Neural cell (in vitro differentiated cells): Measurements from ENCODE around the gene SRSF12. TPM values are rescaled to one million over a fixed set of nuclear protein-coding genes. Genes with fewer than 3 reads are reported as not detected.

ENCODE experiments used
- H2AFZ ChIP-seq: fragments of 200-600, 300-800 bp; sonication (generic), shearing (Covaris generic); 2 replicates; pipeline ENCODE4 v1.6.0; 2014; ENCODE audit warnings: low read depth, mild to moderate bottlenecking, antibody characterized with exemption, low read length, moderate library complexity
- H3F3A ChIP-seq: fragments of 200-600 bp; shearing (Covaris generic); 2 replicates; pipeline ENCODE4 v1.6.1; 2016; ENCODE audit warnings: mild to moderate bottlenecking, moderate library complexity, mixed read lengths, antibody characterized with exemption, low read length; ENCODE audit not compliant: insufficient read depth, poor library complexity, severe bottlenecking
- H3K27ac ChIP-seq: fragments of 200-600, 300-800 bp; sonication (generic), shearing (Covaris generic); 2 replicates; pipeline ENCODE4 v1.5.1; 2014; ENCODE audit warnings: mild to moderate bottlenecking, low read length, moderate library complexity
- H3K27me3 ChIP-seq: fragments of 300-800, 200-600 bp; sonication (generic), shearing (Covaris generic); 2 replicates; pipeline ENCODE4 v1.6.0; 2014; ENCODE audit warnings: mild to moderate bottlenecking, low read depth, low read length, moderate library complexity; ENCODE audit not compliant: insufficient read depth
- H3K36me3 ChIP-seq: fragments of 300-800, 200-600 bp; sonication (generic), shearing (Covaris generic); 2 replicates; pipeline ENCODE4 v1.5.1; 2014; ENCODE audit warnings: mild to moderate bottlenecking, antibody characterized with exemption, low read length, moderate library complexity; ENCODE audit not compliant: insufficient read depth
- H3K4me2 ChIP-seq: fragments of 300-800, 200-600 bp; sonication (generic), shearing (Covaris generic); 2 replicates; pipeline ENCODE4 v1.6.0; 2014; ENCODE audit warnings: mild to moderate bottlenecking, low read length
- H3K4me3 ChIP-seq: fragments of 300-800, 200-600 bp; sonication (generic), shearing (Covaris generic); 2 replicates; pipeline ENCODE4 v1.5.1; 2014; ENCODE audit warnings: mild to moderate bottlenecking, low read length, moderate library complexity
- H3K79me2 ChIP-seq: fragments of 200-600 bp; shearing (Covaris generic); replicated peaks from 2 replicates; pipeline ENCODE4 v1.6.0; 2014; ENCODE audit warnings: mild to moderate bottlenecking, low read length, moderate library complexity; ENCODE audit not compliant: insufficient read depth
- H3K9ac ChIP-seq: fragments of 300-800, 200-600 bp; sonication (generic), shearing (Covaris generic); 2 replicates; pipeline ENCODE4 v1.6.1; 2016; ENCODE audit warnings: mild to moderate bottlenecking, low read length, mixed read lengths
- H3K9me2 ChIP-seq: fragments of 200-600 bp; shearing (Covaris generic); 2 replicates; pipeline ENCODE4 v1.6.1; 2016; ENCODE audit warnings: mild to moderate bottlenecking, low read length, mixed read lengths; ENCODE audit not compliant: insufficient read depth
- H3K9me3 ChIP-seq: fragments of 200-600, 300-800 bp; sonication (generic), shearing (Covaris generic); 2 replicates; pipeline ENCODE4 v1.6.1; 2016; ENCODE audit warnings: mild to moderate bottlenecking, mixed run types, low read length, moderate library complexity, mixed read lengths
- H4K20me1 ChIP-seq: fragments of 200-600 bp; shearing (Covaris generic); 2 replicates; pipeline ENCODE4 v1.6.1; 2016; ENCODE audit warnings: mild to moderate bottlenecking, mixed run types; ENCODE audit not compliant: insufficient read depth
- EZH2 ChIP-seq: fragments of 200-600, 300-800 bp; shearing (Covaris generic), sonication (generic); IDR thresholded peaks from 2 replicates; pipeline ENCODE4 v1.6.1; 2014; ENCODE audit warnings: antibody characterized with exemption, low read length, borderline replicate concordance, mild to moderate bottlenecking; ENCODE audit not compliant: insufficient read depth, poor library complexity, severe bottlenecking
- MXI1 ChIP-seq: fragments of 450-650 bp; conservative IDR thresholded peaks from 2 replicates; pipeline ENCODE4 v1.6.1; 2014; ENCODE audit warnings: antibody characterized with exemption, mild to moderate bottlenecking; ENCODE audit not compliant: poor library complexity, severe bottlenecking
- RAD21 ChIP-seq: fragments of 450-650 bp; conservative IDR thresholded peaks from 2 replicates; pipeline ENCODE4 v1.6.1; 2014; ENCODE audit warnings: antibody characterized with exemption, mild to moderate bottlenecking, moderate library complexity
- SMC3 ChIP-seq: fragments of 450-650 bp; conservative IDR thresholded peaks from 2 replicates; pipeline ENCODE4 v1.6.1; 2014; ENCODE audit warnings: antibody characterized with exemption, mild to moderate bottlenecking, moderate library complexity; ENCODE audit not compliant: poor library complexity
- polyA plus RNA-seq: library from polyadenylated mRNA; depleted of rRNA; stranded (reverse); fragments of >200 nt; gene quantifications from 2 replicates; pipeline ENCODE4 v1.2.3, GENCODE V29; 2014
- TF ChIP-seq, protein P1 (sequence below): IDR thresholded peaks from 2 replicates; pipeline ENCODE4 v1.6.1; 2012; ENCODE audit warnings: borderline replicate concordance
- TF ChIP-seq, protein P2 (sequence below): fragments of 450-650 bp; IDR thresholded peaks from 2 replicates; pipeline ENCODE4 v1.5.1; 2014; ENCODE audit warnings: antibody characterized with exemption, mild to moderate bottlenecking, moderate library complexity; ENCODE audit not compliant: poor library complexity, severe bottlenecking

Gene SRSF12
- polyA plus RNA-seq, 1 donor from 2014 or later: 44.0 TPM

GRCh38 chr6:89058627-89059026 is 59.2 kb downstream of the SRSF12 start:
- Histone ChIP-seq H3K36me3 (no peaks in the 10 kb centered on the region), H3K9me3 (no peaks in the 10 kb centered on the region), H3F3A (no peaks in the 10 kb centered on the region), H3K4me3 (no peak overlapping the region), H3K27me3 (no peaks in the 10 kb centered on the region), H3K9ac (no peak overlapping the region), H3K9me2 (no peaks in the 10 kb centered on the region), H2AFZ (no peak overlapping the region), H3K27ac (no peak overlapping the region), H4K20me1 (no peaks in the 10 kb centered on the region), H3K4me2 (no peak overlapping the region), H3K79me2 (no peaks in the 10 kb centered on the region)
- TF ChIP-seq MXI1: no peak
- TF ChIP-seq RAD21: no peak
- TF ChIP-seq, protein P1, sequence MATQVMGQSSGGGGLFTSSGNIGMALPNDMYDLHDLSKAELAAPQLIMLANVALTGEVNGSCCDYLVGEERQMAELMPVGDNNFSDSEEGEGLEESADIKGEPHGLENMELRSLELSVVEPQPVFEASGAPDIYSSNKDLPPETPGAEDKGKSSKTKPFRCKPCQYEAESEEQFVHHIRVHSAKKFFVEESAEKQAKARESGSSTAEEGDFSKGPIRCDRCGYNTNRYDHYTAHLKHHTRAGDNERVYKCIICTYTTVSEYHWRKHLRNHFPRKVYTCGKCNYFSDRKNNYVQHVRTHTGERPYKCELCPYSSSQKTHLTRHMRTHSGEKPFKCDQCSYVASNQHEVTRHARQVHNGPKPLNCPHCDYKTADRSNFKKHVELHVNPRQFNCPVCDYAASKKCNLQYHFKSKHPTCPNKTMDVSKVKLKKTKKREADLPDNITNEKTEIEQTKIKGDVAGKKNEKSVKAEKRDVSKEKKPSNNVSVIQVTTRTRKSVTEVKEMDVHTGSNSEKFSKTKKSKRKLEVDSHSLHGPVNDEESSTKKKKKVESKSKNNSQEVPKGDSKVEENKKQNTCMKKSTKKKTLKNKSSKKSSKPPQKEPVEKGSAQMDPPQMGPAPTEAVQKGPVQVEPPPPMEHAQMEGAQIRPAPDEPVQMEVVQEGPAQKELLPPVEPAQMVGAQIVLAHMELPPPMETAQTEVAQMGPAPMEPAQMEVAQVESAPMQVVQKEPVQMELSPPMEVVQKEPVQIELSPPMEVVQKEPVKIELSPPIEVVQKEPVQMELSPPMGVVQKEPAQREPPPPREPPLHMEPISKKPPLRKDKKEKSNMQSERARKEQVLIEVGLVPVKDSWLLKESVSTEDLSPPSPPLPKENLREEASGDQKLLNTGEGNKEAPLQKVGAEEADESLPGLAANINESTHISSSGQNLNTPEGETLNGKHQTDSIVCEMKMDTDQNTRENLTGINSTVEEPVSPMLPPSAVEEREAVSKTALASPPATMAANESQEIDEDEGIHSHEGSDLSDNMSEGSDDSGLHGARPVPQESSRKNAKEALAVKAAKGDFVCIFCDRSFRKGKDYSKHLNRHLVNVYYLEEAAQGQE: no peak
- TF ChIP-seq EZH2: no peak
- no peak for TF ChIP-seq SMC3
- TF ChIP-seq, protein P2, sequence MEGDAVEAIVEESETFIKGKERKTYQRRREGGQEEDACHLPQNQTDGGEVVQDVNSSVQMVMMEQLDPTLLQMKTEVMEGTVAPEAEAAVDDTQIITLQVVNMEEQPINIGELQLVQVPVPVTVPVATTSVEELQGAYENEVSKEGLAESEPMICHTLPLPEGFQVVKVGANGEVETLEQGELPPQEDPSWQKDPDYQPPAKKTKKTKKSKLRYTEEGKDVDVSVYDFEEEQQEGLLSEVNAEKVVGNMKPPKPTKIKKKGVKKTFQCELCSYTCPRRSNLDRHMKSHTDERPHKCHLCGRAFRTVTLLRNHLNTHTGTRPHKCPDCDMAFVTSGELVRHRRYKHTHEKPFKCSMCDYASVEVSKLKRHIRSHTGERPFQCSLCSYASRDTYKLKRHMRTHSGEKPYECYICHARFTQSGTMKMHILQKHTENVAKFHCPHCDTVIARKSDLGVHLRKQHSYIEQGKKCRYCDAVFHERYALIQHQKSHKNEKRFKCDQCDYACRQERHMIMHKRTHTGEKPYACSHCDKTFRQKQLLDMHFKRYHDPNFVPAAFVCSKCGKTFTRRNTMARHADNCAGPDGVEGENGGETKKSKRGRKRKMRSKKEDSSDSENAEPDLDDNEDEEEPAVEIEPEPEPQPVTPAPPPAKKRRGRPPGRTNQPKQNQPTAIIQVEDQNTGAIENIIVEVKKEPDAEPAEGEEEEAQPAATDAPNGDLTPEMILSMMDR: no peak

- TF ChIP-seq, protein P2: no peak
- TF ChIP-seq MXI1 (no peak), EZH2 (no peak), RAD21 (no peak)
- no peak overlapping the region for H3K9ac ChIP-seq
- no peaks in the 10 kb centered on the region for H3K36me3 ChIP-seq
- H3K9me3 ChIP-seq: no peaks in the 10 kb centered on the region
- no peak overlapping the region for H3K27ac ChIP-seq
- no peak overlapping the region for H3K4me3 ChIP-seq
- H3K79me2 ChIP-seq: no peaks in the 10 kb centered on the region
- H2AFZ ChIP-seq: no peak overlapping the region
- no peaks in the 10 kb centered on the region for H3K9me2 ChIP-seq
- no peaks in the 10 kb centered on the region for H3K27me3 ChIP-seq
- no peak overlapping the region for H3K4me2 ChIP-seq
- H3F3A ChIP-seq: no peaks in the 10 kb centered on the region
- H4K20me1 ChIP-seq: no peaks in the 10 kb centered on the region
These were observed 60.1 kb downstream of the SRSF12 start for GRCh38 chr6:89057759-89058158.
